GM18861 (cell line): ENCODE measurements around the gene ZBTB7A.
"Not testable (repeated sequence)": the region's sequence is repeated elsewhere in the genome, so short reads cannot be mapped to it uniquely, and the experiment has no call there.

Source experiments
- ATAC-seq: cut with Tn5 transposase; IDR thresholded peaks from one replicate; pipeline ENCODE4 v1.9.1; 2021; ENCODE audit not compliant: unreplicated experiment

Gene ZBTB7A

DNA sequence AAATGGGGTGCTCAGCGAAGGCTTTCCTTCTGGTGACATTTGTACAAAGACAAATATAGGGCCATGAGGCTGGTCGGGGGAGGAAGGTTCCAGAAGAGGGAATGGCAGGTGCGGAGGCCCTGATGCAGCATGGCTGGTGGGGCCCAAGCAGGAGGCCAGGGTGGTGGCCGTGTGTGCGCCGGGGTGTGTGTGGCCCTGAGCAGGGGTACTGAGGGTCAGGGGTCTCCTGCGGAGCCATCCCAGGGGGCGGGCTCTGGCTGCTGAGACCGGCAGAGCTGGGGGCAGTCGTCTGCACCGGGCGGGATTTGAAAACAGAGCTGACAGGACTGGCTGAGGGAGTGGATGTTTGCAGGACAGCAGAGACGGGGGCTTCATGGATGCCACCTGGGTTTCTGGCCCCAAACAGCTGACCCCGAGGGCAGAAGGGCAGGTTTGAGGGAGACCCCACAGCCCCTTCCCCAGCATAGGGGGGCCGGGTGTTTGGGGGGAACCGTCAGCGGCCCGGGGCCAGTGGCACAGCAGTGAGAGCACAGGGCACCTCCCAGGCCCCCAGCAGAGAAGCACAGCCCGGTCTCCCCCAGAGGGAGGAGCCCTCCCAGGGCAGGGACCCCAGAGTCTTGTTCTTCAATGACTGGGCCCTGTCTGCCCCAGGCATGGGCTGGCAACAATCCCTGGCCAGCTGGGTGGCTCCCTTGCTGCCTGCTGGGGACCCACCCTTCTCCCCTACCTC lies 47.8 kb downstream of the ZBTB7A start:
- ATAC-seq = no peak

DNA sequence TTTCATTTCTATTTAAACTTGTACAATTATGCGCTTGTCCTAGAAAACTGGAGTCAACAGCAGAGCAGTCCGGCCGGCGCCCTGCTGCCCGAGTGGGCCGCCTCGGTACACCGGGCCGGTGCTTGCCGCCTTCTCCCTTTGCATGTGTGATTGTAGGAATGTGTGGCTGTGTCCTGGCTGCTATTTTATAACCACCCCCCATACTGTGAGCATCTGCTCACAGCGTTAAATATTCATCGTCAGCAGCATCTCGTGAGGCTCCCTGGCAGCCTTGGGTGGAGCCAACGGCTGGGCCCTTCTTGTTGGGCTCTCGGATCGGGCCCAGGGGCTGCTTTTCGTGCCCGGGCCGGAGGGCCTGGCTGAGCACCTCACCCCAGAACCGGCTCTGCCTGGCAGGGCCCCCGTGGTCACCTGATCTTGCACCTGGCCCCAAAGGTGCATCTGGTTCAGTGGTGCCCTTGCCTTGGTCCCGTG lies 48.5 kb downstream of the ZBTB7A start:
- no peak for ATAC-seq

DNA sequence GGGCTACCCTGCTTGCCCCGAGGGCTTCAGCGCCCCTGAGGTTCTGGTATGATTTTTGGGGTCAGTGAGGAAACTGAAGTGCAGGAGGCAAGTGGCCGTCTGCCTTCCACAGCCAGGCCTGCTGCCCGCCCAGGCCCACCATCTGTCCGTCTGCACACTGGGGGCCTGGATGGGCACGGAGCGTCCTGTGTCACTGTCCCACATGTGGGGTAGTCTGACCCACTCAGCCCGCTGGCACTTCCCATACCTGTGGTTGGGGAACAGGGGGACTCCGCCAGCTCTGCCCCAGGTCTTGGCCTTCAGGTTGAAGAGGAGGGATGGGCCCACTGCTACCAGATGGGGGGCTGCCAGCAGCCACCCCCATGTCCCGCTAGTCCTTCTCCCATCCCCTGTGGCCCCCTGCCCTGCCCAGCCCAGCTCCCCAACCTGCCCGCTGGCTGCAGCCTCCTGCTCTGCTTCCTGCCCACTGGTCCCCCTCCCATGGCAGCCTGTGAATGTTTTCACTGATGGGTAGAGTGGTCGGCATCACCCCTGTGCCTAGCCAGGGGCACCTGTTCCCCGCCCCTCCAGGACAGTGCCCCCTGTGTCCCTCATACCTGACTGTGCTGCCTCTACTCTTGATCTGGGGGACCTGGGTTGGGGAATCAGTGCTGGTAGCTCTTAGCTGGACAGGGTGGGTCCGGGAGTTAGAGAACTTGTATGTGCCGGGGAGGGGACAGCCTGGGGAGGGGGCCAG lies 49.6 kb downstream of the ZBTB7A start:
- ATAC-seq = no peak

DNA sequence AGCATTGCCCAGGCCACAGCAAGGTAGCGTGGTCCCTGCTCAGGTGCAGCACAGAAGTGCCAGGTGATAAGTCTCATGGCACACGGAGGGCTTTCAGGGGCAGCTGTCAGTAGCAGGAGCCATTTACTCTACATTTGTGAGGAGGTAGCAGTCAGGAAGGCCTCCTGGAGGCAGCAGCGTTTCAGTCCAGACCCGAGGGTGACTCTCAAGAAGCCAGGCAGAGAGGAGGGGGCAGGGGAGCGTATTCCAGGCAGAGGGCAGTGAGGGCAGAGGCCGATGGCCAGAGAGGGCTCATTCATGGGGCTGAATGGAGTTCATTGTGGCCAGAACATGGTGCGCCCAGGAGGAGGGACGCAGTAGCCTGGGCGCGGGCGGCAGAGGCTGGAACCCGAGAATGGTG lies 50.2 kb downstream of the ZBTB7A start:
- no peak for ATAC-seq

DNA sequence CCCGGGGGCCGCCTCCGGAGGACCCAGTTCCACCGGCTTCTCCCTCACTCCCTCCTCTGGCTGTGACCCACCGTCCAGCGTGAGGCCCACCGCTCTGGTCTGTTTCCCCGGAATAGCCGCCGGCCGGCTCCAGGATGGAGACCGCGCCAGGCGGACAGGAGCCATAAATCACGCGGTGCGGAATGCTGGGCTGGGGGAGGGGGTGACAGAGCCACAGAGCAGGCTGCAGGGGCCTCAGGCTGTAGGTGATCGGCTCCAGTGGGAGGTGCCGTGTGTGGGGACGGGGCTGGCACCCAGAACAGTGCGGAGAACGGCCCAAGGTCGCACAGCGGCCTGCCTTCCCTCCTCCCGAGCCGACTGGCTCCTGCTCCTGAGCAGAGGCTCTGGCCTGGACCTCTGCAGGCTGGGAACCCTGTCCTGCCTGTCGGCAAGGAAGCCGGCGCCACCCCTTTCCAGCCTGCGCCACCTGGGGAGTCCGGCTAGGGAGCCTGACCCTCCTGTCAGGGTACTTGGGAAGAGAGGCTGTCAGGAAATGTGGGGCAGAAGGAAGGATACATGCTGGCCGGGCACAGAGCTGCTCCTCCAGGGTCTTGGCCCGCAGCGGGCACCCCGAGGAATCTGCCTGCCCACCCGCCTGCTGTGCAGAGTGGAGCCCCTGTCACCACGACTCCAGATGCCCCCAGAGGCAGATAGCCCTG lies 50.8 kb downstream of the ZBTB7A start:
- no peak for ATAC-seq

DNA sequence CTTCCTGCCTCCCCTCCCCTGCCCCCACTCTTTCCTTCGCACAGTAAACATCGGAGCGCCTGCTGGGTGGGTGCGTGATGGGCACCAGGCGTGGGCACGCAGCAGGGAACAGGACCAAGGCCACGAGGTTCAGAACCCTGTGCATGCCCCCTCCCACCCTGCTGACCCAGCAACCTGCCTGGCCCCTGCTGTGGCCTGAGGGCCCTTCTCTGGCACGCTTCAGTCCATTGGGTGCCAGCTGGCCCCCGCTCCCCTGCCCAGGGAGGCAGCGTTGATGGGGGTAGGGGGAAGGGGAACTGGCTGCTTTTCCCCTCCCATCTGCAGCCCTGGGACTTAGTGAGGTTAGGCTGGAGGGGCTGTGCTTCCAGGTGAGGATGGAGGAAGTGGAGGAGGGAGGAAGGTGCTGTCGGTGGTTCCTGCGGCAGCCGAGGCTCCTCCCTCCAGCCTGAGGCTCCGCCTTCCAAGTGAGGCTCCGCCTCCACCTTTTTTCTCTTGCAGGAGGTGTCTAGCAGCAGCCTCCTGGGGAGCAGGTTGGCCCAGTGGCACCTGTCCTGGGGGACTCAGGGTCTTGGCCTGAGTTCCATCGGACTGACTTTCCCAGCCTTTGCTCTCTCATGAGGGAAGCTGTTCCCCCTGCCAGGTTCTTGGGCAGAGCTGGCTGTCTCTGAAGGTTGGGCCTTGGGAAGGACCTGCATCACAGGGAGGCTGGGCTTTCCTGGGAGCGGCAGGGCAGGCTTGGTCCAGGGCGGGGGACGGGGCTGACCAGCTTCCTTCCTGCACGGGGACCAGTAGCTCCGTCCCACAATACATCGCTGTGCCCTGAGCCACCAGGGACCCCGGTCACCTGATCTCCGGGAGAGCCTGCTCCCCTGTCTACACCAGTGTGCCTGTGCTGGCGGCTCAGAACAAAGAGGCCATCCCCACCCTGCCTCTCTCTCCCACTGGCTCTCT lies 51.9 kb downstream of the ZBTB7A start:
- ATAC-seq = no peak

DNA sequence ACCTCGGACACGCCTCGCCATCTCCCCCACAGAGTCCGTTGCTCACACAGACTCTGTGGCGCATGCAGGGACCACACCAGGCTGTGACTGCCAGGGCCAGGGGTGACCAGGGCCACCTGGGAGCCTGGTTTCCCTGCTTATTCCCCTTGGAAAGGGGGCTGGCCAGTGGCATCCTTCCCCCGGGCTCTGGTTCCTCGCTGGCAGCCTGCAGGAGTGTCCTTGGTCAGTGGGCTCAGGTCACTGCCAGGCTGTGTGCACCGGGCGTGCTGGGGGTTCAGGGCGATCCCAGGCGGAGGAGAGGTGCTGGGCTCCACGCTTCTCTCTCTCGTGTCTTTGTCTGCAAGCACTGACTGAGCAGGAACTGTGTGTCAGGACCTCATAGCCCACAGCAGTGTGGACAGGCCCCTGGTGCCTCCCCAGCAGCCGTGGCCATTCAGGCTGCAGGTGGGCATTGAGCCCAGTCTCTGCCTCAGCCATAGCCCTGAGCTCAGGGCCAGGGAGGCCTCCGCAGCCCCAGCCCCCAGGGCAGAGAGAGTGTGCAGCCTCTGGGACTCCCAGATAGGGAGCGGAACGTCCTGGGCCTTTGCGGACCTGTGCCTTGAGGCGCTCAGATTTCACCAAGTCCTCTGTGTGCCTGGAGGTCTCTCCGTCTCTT lies 52.7 kb downstream of the ZBTB7A start:
- ATAC-seq = no peak

DNA sequence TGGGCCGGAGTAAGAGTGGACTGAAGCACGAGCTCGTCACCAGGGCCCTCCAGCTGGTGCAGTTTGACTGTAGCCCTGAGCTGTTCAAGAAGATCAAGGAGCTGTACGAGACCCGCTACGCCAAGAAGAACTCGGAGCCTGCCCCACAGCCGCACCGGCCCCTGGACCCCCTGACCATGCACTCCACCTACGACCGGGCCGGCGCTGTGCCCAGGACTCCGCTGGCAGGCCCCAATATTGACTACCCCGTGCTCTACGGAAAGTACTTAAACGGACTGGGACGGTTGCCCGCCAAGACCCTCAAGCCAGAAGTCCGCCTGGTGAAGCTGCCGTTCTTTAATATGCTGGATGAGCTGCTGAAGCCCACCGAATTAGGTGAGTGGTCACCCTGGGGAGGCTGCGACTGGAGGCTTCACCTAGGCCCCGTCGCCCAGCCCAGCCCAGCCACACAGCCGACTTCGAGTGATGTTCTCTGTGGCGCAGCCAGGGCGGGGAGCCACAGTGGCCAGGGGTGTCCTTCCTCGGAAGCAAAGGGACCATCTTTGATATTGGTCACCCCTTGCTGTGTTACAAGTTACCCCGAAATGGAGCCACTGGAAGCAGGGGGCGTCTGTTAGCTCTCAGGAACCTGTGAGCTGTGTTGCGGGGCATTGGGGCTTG lies 53.6 kb downstream of the ZBTB7A start:
- ATAC-seq = no peak

DNA sequence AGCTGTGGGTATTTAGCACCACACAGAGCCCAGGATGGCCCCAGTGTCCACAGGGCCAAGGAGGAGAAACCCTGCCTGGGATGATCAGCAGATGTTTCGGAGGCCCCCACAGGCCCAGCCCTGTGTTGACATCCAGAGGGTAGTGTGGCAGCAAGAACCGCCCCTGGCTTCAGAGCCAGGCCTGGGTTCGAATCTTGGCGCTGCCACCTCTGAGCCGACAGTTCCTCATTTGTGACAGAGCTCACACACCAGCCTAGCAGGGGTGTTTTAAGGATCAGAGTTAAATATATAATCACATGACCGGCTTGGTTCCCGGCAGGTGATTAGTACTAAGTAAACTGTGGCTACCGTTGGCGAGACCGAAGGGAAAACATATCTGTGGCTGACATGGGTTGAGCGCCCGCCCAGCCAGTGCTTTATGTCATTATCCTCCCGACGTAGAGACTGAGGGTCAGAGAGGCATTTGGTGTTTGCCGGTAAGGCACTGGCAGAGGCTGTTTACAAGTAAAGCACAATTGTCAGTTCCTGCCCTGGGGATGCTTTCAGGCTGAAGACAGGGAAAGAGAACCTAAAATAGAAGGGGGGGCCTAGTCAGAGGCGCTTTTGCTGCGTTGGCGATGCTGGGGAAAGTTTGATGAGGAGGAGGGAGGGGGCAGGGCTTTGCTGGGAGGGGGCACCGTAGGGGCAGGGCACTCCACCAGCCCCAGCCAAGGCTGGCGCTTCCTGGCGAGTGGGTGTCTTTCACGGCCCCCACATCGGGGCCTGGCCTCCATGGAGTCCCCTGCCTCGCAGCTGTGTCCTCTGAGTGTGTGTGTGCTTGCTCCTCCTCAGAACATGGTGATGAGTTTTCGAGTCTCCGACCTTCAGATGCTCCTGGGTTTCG lies 54.4 kb downstream of the ZBTB7A start:
- no peak for ATAC-seq

DNA sequence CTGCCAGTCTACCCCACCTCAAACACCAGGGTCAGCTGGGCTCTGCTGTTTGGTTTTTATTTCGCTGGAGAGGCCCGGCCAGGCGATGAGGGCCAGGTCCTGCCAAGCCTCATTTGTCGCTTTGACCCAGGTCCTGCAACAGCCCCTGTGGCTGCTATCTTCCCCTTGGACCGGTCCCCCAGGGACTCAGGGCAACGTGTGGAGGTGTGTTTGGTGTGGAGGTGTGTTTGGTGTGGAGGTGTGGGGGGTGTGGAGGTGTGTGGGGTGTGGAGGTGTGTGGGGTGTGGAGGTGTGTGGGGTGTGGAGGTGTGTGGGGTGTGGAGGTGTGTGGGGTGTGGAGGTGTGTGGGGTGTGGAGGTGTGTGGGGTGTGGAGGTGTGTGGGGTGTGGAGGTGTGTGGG lies 55.3 kb downstream of the ZBTB7A start:
- ATAC-seq = not testable (repeated sequence)

DNA sequence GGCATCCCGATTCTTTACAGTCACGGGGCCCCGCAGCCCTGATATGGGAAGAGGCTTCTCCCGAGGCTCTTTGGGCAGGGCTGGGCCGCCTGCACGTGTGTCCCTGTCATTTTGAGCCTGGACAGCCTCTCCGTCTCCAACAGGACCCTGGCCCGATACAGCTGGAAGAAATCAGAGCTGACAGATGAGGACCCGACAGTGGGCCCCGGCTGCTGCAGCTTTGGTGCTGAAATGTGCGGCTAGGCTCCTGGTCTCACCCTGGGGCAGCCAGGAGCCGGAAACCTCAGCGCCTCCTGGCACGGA lies 55.9 kb downstream of the ZBTB7A start:
- ATAC-seq = no peak

DNA sequence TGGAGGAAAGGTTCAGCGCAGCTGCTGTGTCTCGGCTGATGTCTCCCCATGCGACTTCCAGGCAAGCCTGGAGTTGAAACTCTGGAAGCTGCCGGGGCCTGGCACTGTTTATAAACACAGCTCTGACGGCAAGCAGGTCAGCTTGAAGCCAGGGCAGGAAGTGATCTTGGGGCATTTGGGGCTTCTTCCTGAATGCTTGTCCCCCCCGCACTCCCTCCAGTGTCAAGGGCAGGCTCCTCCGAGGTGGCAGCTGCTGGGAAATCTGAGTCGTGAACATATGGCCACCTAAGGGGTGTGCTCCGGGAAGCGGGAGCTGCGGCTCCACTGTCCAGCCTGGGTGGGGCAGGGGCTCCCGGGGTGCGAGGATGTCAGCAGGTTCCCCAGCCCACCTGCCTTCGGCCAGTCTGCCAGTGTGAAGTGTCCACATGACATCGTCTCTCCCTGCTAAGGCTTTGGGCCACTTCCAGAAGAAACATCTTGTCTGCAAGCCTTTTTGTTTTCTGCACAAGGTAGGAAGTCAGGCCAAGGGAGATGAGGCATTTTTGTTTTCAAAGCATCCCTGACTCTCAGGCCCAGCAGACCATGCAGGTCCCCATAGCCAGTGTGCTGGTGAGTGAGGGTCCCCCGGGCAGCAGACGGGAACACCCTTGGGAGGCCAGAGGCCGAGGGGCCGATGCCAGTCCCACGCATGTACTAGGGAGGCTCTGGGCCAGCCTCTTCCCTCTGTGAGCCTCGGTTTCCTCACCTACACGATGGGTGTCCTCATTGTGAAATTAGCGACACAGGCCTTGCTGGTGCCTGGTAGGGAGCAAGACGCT lies 56.5 kb downstream of the ZBTB7A start:
- no peak for ATAC-seq

DNA sequence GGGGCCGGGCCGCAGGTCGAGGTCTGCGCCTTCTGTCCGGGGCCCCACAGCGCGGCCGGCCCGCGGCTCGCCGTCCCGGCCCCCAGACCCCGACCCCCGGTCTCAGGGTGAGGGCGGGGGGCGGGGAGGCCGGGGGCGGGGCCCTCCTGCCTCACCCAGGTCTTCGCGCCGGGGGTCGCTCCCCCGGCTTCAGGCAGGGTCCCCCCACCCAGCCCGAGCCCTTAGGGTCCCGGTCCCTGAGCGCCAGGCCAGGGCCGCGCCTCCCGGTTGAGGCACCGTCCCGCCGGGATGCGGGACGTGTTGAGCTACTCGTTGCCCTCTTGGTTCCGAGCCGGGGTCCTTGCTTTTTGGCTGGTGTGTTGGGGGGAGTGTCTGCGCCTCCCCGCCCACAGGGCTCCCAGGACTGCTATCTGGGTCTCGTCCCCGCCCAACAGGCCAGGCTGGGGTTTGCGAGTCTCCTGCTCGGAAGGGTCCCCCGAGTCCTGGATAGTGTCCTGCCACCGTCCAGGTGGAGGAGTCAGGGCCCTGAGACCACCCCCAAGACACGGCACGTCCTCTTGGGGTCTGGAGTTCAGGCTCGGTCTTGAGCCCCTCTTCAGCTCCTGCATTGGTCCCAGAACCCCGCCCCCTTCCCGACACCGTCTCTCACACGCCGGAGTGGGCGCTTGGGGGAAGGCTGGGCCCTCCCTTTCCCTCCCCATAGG lies 58.7 kb downstream of the ZBTB7A start:
- no peak for ATAC-seq

DNA sequence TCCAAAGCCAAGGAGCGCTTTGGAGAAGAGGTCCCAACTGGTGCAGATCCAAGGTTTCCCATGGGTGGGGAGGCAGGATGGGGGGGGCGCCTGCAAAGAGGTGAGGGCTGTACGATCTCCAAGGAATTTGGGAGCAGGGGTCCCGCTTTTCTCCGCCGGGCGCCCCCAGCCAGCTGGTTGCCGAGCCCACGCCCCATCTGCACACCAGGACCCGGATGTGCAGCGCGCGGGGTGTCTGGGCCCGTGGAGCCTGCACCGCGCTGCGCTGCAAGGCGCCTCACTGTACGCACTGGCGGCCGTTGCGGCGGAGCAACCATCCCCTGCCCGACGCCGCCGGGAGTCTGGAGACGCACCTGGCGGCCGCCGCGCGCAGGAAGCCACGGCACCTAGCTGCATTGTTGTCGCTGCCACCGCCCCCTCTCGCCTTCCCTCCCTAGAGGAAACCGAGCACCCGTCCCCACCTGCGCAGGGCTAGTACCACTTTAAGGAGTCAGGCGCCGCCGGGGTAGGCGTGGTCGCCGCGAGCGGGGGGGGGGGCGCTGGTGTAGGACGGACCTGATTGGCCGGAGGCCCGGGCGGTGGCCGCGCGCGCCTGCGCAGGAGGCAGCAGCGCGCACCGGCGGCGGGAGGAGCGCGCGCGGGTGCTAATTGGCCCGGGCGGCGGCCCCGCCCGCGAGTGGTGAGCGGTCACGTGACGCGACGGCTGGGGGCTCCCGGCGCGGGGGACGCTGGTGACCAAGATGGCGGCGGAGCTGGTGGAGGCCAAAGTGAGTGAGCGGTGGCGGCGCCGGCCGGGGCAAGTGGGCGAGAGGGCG lies 59.5 kb downstream of the ZBTB7A start, which contains the start of gene PIAS4:
Gene PIAS4, plus strand, starts transcription at position 716 of the 815 bp plus-strand sequence. Its CDS starts 25 bp downstream, at position 741.
- peak; percentile 72 for ATAC-seq

DNA sequence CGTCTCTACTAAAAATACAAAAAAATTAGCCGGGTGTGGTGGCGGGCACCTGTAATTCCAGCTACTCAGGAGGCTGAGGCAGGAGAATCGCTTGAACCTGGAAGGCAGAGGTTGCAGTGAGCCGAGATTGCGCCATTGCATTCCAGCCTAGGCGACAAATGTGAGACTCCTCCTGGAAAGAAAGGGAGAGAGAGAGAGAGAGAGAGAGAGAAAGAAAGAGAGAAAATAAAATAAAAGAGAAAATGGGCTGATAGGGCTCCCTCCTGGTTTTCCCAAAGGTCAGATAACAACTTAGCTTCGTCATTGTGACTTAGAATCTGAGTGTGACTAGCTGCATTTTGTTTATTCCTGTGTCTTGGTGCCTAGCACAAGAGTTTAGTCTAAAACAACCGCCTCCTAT lies 61.3 kb downstream of the ZBTB7A start:
- not testable (repeated sequence) for ATAC-seq

DNA sequence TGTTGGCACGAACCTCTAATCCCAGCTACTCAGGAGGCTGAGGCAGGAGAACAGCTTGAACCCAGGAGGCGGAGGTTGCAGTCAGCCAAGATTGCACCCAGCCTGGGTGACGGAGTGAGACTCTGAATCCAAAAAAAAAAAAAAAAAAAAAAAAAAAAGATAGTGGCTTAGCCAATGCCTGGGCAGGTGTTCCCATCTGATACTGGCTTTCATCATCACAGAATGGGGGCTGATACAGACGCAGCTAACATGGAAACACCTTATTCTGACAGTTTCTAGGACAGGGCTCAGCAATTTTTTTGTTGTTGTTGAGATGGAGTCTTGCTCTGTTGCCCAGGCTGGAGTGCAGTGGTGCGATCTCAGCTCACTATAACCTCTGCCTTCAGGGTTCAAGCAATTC lies 65.9 kb downstream of the ZBTB7A start:
- not testable (repeated sequence) for ATAC-seq
